ENCODE results near the gene JUN. TPM values are rescaled to one million over a fixed set of nuclear protein-coding genes. Genes with fewer than 3 reads are reported as not detected.
A peak's percentile ranks its signal among the peaks of the same experiment; 100 is the strongest.

Gene JUN
- total and polyA plus RNA-seq, 2 experiments from 2014 or later, result 23.3 to 28.5 TPM

DNA sequence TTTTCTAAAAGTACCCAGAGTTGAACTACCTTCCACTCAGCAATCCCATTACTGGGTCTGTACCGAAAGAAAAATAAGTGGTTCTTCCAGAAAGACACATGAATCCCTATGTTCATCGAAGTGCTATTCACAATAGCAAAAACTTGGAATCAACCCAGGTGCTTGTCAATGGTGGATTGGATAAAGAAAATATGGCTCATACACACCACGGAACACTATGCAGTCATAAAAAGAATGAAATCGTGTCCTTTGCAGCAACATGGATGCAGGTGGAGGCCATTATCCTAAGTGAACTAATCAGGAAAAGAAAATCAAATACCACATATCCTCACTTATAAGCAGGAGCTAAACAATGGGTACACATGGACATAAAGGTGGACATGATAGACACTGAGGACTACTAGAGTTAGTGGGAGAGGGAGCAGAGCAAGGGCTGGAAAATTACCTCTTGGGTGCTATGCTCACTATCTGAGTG, 32.9 kb upstream of the JUN start:
- Mint-ChIP-seq H3K36me3 (ENCODE audit: low read depth) (no peaks in the 10 kb centered on the region), H3K9me3 (no peaks in the 10 kb centered on the region), H3K27me3 (ENCODE audit: insufficient read depth, low read depth, poor library complexity) (peaks cover 24% of the 10 kb centered on the region), H3K4me1 (peaks cover 21% of the 10 kb centered on the region), H3K4me3 (peak overlapping the region; percentile 80), H3K27ac (no peak overlapping the region; the same call in 1 of the 2 replicates)
- Histone ChIP-seq H3K4me3 (peak overlapping the region; percentile 55), H2AFZ (peak overlapping the region; percentile 99), H3F3A (replicated peaks; ENCODE audit: low read depth) (peaks cover 13% of the 10 kb centered on the region), H3K4me1 (ENCODE audit: insufficient read depth) (peaks cover 22% of the 10 kb centered on the region), H3K27ac (ENCODE audit: low read depth) (0 out of 2 replicates have a peak overlapping the region, but pooled peaks have one; percentile 50), H3K27me3 (ENCODE audit: insufficient read depth) (peaks cover 24% of the 10 kb centered on the region), H4K20me1 (replicated peaks; ENCODE audit: insufficient read depth) (no peaks in the 10 kb centered on the region), H3K9me2 (ENCODE audit: insufficient read depth) (no peaks in the 10 kb centered on the region), H3K36me3 (ENCODE audit: insufficient read depth) (no peaks in the 10 kb centered on the region), H3K4me2 (peak overlapping the region; percentile 79), H3K79me2 (replicated peaks; ENCODE audit: insufficient read depth) (no peaks in the 10 kb centered on the region)
- DNase-seq (ENCODE audit: low spot score) (no peak), ATAC-seq (no peak)
- no peak for TF ChIP-seq JUNB (IDR thresholded peaks at IDR 0.05; ENCODE audit: unreplicated experiment)
- TF ChIP-seq STAT1 (IDR thresholded peaks at IDR 0.05; ENCODE audit: unreplicated experiment), result no peak
- no peak for TF ChIP-seq POLR2AphosphoS5 (IDR thresholded peaks at IDR 0.05; ENCODE audit: low read depth)
- TF ChIP-seq EZH2 (IDR thresholded peaks at IDR 0.05; ENCODE audit: low read depth, unreplicated experiment), result no peak
- TF ChIP-seq CREB1 (CRISPR knock-in tag; IDR thresholded peaks at IDR 0.05; ENCODE audit: low read depth), result no peak
- TF ChIP-seq ZNF114 (CRISPR knock-in tag; IDR thresholded peaks at IDR 0.05), result no peak
- TF ChIP-seq, protein P1, sequence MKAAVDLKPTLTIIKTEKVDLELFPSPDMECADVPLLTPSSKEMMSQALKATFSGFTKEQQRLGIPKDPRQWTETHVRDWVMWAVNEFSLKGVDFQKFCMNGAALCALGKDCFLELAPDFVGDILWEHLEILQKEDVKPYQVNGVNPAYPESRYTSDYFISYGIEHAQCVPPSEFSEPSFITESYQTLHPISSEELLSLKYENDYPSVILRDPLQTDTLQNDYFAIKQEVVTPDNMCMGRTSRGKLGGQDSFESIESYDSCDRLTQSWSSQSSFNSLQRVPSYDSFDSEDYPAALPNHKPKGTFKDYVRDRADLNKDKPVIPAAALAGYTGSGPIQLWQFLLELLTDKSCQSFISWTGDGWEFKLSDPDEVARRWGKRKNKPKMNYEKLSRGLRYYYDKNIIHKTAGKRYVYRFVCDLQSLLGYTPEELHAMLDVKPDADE (IDR thresholded peaks at IDR 0.05), result no peak
- no peak for TF ChIP-seq NANOG (IDR thresholded peaks at IDR 0.05; ENCODE audit: borderline replicate concordance)
- TF ChIP-seq, protein P2, sequence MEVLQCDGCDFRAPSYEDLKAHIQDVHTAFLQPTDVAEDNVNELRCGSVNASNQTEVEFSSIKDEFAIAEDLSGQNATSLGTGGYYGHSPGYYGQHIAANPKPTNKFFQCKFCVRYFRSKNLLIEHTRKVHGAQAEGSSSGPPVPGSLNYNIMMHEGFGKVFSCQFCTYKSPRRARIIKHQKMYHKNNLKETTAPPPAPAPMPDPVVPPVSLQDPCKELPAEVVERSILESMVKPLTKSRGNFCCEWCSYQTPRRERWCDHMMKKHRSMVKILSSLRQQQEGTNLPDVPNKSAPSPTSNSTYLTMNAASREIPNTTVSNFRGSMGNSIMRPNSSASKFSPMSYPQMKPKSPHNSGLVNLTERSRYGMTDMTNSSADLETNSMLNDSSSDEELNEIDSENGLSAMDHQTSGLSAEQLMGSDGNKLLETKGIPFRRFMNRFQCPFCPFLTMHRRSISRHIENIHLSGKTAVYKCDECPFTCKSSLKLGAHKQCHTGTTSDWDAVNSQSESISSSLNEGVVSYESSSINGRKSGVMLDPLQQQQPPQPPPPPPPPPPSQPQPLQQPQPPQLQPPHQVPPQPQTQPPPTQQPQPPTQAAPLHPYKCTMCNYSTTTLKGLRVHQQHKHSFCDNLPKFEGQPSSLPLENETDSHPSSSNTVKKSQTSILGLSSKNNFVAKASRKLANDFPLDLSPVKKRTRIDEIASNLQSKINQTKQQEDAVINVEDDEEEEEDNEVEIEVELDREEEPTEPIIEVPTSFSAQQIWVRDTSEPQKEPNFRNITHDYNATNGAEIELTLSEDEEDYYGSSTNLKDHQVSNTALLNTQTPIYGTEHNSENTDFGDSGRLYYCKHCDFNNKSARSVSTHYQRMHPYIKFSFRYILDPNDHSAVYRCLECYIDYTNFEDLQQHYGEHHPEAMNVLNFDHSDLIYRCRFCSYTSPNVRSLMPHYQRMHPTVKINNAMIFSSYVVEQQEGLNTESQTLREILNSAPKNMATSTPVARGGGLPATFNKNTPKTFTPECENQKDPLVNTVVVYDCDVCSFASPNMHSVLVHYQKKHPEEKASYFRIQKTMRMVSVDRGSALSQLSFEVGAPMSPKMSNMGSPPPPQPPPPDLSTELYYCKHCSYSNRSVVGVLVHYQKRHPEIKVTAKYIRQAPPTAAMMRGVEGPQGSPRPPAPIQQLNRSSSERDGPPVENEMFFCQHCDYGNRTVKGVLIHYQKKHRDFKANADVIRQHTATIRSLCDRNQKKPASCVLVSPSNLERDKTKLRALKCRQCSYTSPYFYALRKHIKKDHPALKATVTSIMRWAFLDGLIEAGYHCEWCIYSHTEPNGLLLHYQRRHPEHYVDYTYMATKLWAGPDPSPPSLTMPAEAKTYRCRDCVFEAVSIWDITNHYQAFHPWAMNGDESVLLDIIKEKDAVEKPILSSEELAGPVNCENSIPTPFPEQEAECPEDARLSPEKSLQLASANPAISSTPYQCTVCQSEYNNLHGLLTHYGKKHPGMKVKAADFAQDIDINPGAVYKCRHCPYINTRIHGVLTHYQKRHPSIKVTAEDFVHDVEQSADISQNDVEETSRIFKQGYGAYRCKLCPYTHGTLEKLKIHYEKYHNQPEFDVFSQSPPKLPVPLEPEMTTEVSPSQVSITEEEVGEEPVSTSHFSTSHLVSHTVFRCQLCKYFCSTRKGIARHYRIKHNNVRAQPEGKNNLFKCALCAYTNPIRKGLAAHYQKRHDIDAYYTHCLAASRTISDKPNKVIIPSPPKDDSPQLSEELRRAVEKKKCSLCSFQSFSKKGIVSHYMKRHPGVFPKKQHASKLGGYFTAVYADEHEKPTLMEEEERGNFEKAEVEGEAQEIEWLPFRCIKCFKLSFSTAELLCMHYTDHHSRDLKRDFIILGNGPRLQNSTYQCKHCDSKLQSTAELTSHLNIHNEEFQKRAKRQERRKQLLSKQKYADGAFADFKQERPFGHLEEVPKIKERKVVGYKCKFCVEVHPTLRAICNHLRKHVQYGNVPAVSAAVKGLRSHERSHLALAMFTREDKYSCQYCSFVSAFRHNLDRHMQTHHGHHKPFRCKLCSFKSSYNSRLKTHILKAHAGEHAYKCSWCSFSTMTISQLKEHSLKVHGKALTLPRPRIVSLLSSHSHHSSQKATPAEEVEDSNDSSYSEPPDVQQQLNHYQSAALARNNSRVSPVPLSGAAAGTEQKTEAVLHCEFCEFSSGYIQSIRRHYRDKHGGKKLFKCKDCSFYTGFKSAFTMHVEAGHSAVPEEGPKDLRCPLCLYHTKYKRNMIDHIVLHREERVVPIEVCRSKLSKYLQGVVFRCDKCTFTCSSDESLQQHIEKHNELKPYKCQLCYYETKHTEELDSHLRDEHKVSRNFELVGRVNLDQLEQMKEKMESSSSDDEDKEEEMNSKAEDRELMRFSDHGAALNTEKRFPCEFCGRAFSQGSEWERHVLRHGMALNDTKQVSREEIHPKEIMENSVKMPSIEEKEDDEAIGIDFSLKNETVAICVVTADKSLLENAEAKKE (CRISPR knock-in tag; IDR thresholded peaks at IDR 0.05), result no peak
- TF ChIP-seq, protein P3, sequence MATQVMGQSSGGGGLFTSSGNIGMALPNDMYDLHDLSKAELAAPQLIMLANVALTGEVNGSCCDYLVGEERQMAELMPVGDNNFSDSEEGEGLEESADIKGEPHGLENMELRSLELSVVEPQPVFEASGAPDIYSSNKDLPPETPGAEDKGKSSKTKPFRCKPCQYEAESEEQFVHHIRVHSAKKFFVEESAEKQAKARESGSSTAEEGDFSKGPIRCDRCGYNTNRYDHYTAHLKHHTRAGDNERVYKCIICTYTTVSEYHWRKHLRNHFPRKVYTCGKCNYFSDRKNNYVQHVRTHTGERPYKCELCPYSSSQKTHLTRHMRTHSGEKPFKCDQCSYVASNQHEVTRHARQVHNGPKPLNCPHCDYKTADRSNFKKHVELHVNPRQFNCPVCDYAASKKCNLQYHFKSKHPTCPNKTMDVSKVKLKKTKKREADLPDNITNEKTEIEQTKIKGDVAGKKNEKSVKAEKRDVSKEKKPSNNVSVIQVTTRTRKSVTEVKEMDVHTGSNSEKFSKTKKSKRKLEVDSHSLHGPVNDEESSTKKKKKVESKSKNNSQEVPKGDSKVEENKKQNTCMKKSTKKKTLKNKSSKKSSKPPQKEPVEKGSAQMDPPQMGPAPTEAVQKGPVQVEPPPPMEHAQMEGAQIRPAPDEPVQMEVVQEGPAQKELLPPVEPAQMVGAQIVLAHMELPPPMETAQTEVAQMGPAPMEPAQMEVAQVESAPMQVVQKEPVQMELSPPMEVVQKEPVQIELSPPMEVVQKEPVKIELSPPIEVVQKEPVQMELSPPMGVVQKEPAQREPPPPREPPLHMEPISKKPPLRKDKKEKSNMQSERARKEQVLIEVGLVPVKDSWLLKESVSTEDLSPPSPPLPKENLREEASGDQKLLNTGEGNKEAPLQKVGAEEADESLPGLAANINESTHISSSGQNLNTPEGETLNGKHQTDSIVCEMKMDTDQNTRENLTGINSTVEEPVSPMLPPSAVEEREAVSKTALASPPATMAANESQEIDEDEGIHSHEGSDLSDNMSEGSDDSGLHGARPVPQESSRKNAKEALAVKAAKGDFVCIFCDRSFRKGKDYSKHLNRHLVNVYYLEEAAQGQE (IDR thresholded peaks at IDR 0.05; ENCODE audit: unreplicated experiment), result no peak

Data from GM23338 (cell line).